Neural cell (in vitro differentiated cells): ENCODE data around the gene SH3TC1. TPM values are rescaled to one million over a fixed set of nuclear protein-coding genes. Genes with fewer than 3 reads are reported as not detected.

Experiments used
- H2AFZ ChIP-seq: fragments of 200-600, 300-800 bp; sonication (generic), shearing (Covaris generic); 2 replicates; pipeline ENCODE4 v1.6.0; 2014; ENCODE audit warnings: low read depth, mild to moderate bottlenecking, antibody characterized with exemption, low read length, moderate library complexity
- H3F3A ChIP-seq: fragments of 200-600 bp; shearing (Covaris generic); 2 replicates; pipeline ENCODE4 v1.6.1; 2016; ENCODE audit warnings: mild to moderate bottlenecking, moderate library complexity, mixed read lengths, antibody characterized with exemption, low read length; ENCODE audit not compliant: insufficient read depth, poor library complexity, severe bottlenecking
- H3K27ac ChIP-seq: fragments of 200-600, 300-800 bp; sonication (generic), shearing (Covaris generic); 2 replicates; pipeline ENCODE4 v1.5.1; 2014; ENCODE audit warnings: mild to moderate bottlenecking, low read length, moderate library complexity
- H3K27me3 ChIP-seq: fragments of 300-800, 200-600 bp; sonication (generic), shearing (Covaris generic); 2 replicates; pipeline ENCODE4 v1.6.0; 2014; ENCODE audit warnings: mild to moderate bottlenecking, low read depth, low read length, moderate library complexity; ENCODE audit not compliant: insufficient read depth
- H3K36me3 ChIP-seq: fragments of 300-800, 200-600 bp; sonication (generic), shearing (Covaris generic); 2 replicates; pipeline ENCODE4 v1.5.1; 2014; ENCODE audit warnings: mild to moderate bottlenecking, antibody characterized with exemption, low read length, moderate library complexity; ENCODE audit not compliant: insufficient read depth
- H3K4me2 ChIP-seq: fragments of 300-800, 200-600 bp; sonication (generic), shearing (Covaris generic); 2 replicates; pipeline ENCODE4 v1.6.0; 2014; ENCODE audit warnings: mild to moderate bottlenecking, low read length
- H3K4me3 ChIP-seq: fragments of 300-800, 200-600 bp; sonication (generic), shearing (Covaris generic); 2 replicates; pipeline ENCODE4 v1.5.1; 2014; ENCODE audit warnings: mild to moderate bottlenecking, low read length, moderate library complexity
- H3K79me2 ChIP-seq: fragments of 200-600 bp; shearing (Covaris generic); replicated peaks from 2 replicates; pipeline ENCODE4 v1.6.0; 2014; ENCODE audit warnings: mild to moderate bottlenecking, low read length, moderate library complexity; ENCODE audit not compliant: insufficient read depth
- H3K9ac ChIP-seq: fragments of 300-800, 200-600 bp; sonication (generic), shearing (Covaris generic); 2 replicates; pipeline ENCODE4 v1.6.1; 2016; ENCODE audit warnings: mild to moderate bottlenecking, low read length, mixed read lengths
- H3K9me2 ChIP-seq: fragments of 200-600 bp; shearing (Covaris generic); 2 replicates; pipeline ENCODE4 v1.6.1; 2016; ENCODE audit warnings: mild to moderate bottlenecking, low read length, mixed read lengths; ENCODE audit not compliant: insufficient read depth
- H3K9me3 ChIP-seq: fragments of 200-600, 300-800 bp; sonication (generic), shearing (Covaris generic); 2 replicates; pipeline ENCODE4 v1.6.1; 2016; ENCODE audit warnings: mild to moderate bottlenecking, mixed run types, low read length, moderate library complexity, mixed read lengths
- H4K20me1 ChIP-seq: fragments of 200-600 bp; shearing (Covaris generic); 2 replicates; pipeline ENCODE4 v1.6.1; 2016; ENCODE audit warnings: mild to moderate bottlenecking, mixed run types; ENCODE audit not compliant: insufficient read depth
- EP300 ChIP-seq: fragments of 450-650 bp; conservative IDR thresholded peaks from 2 replicates; pipeline ENCODE4 v1.6.1; 2014; ENCODE audit warnings: antibody characterized with exemption, mild to moderate bottlenecking, moderate library complexity; ENCODE audit not compliant: poor library complexity, severe bottlenecking
- EZH2 ChIP-seq: fragments of 200-600, 300-800 bp; shearing (Covaris generic), sonication (generic); IDR thresholded peaks from 2 replicates; pipeline ENCODE4 v1.6.1; 2014; ENCODE audit warnings: antibody characterized with exemption, low read length, borderline replicate concordance, mild to moderate bottlenecking; ENCODE audit not compliant: insufficient read depth, poor library complexity, severe bottlenecking
- MXI1 ChIP-seq: fragments of 450-650 bp; conservative IDR thresholded peaks from 2 replicates; pipeline ENCODE4 v1.6.1; 2014; ENCODE audit warnings: antibody characterized with exemption, mild to moderate bottlenecking; ENCODE audit not compliant: poor library complexity, severe bottlenecking
- POLR2AphosphoS5 ChIP-seq: IDR thresholded peaks from 2 replicates; pipeline ENCODE4 v1.6.1; 2012
- RAD21 ChIP-seq: fragments of 450-650 bp; conservative IDR thresholded peaks from 2 replicates; pipeline ENCODE4 v1.6.1; 2014; ENCODE audit warnings: antibody characterized with exemption, mild to moderate bottlenecking, moderate library complexity
- SMC3 ChIP-seq: fragments of 450-650 bp; conservative IDR thresholded peaks from 2 replicates; pipeline ENCODE4 v1.6.1; 2014; ENCODE audit warnings: antibody characterized with exemption, mild to moderate bottlenecking, moderate library complexity; ENCODE audit not compliant: poor library complexity
- TAF1 ChIP-seq: IDR thresholded peaks from 2 replicates; pipeline ENCODE4 v1.6.1; 2012; ENCODE audit warnings: low read depth
- polyA plus RNA-seq: library from polyadenylated mRNA; depleted of rRNA; stranded (reverse); fragments of >200 nt; gene quantifications from 2 replicates; pipeline ENCODE4 v1.2.3, GENCODE V29; 2014
- TF ChIP-seq, protein P1 (sequence below): IDR thresholded peaks from 2 replicates; pipeline ENCODE4 v1.6.1; 2012; ENCODE audit warnings: borderline replicate concordance
- TF ChIP-seq, protein P2 (sequence below): fragments of 450-650 bp; IDR thresholded peaks from 2 replicates; pipeline ENCODE4 v1.5.1; 2014; ENCODE audit warnings: antibody characterized with exemption, mild to moderate bottlenecking, moderate library complexity; ENCODE audit not compliant: poor library complexity, severe bottlenecking

The SH3TC1 gene
- polyA plus RNA-seq, 1 donor from 2014 or later: not detected

DNA sequence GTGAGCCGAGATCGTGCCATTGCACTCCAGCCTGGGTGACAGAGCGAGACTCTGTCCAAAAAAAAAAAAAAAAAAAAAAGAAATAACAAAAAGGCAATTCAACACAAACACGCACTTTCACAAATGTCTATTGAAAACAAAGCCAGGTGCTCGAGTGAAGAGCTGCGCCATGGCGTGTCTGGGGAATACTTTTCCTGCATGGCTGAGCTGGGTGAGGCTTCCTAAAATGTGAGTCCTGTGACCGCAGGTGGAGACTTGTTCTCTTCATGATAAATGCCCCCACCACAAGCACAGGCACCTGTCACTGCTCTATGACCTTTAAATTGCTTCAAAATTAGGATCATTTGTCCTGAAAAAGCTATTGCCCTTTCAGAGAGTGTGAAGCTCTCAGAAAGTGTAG, 36.5 kb upstream of the SH3TC1 start:
- H2AFZ ChIP-seq: no peak overlapping the region
- no peaks in the 10 kb centered on the region for H3K79me2 ChIP-seq
- H4K20me1 ChIP-seq: no peaks in the 10 kb centered on the region
- H3K4me3 ChIP-seq: no peak overlapping the region
- TF ChIP-seq, protein P1, sequence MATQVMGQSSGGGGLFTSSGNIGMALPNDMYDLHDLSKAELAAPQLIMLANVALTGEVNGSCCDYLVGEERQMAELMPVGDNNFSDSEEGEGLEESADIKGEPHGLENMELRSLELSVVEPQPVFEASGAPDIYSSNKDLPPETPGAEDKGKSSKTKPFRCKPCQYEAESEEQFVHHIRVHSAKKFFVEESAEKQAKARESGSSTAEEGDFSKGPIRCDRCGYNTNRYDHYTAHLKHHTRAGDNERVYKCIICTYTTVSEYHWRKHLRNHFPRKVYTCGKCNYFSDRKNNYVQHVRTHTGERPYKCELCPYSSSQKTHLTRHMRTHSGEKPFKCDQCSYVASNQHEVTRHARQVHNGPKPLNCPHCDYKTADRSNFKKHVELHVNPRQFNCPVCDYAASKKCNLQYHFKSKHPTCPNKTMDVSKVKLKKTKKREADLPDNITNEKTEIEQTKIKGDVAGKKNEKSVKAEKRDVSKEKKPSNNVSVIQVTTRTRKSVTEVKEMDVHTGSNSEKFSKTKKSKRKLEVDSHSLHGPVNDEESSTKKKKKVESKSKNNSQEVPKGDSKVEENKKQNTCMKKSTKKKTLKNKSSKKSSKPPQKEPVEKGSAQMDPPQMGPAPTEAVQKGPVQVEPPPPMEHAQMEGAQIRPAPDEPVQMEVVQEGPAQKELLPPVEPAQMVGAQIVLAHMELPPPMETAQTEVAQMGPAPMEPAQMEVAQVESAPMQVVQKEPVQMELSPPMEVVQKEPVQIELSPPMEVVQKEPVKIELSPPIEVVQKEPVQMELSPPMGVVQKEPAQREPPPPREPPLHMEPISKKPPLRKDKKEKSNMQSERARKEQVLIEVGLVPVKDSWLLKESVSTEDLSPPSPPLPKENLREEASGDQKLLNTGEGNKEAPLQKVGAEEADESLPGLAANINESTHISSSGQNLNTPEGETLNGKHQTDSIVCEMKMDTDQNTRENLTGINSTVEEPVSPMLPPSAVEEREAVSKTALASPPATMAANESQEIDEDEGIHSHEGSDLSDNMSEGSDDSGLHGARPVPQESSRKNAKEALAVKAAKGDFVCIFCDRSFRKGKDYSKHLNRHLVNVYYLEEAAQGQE: no peak
- TF ChIP-seq, protein P2, sequence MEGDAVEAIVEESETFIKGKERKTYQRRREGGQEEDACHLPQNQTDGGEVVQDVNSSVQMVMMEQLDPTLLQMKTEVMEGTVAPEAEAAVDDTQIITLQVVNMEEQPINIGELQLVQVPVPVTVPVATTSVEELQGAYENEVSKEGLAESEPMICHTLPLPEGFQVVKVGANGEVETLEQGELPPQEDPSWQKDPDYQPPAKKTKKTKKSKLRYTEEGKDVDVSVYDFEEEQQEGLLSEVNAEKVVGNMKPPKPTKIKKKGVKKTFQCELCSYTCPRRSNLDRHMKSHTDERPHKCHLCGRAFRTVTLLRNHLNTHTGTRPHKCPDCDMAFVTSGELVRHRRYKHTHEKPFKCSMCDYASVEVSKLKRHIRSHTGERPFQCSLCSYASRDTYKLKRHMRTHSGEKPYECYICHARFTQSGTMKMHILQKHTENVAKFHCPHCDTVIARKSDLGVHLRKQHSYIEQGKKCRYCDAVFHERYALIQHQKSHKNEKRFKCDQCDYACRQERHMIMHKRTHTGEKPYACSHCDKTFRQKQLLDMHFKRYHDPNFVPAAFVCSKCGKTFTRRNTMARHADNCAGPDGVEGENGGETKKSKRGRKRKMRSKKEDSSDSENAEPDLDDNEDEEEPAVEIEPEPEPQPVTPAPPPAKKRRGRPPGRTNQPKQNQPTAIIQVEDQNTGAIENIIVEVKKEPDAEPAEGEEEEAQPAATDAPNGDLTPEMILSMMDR: no peak
- TF ChIP-seq SMC3 (no peak), EZH2 (no peak), TAF1 (no peak), EP300 (no peak), RAD21 (no peak), MXI1 (no peak), POLR2AphosphoS5 (no peak)
- no peaks in the 10 kb centered on the region for H3K9me2 ChIP-seq
- no peaks in the 10 kb centered on the region for H3K36me3 ChIP-seq
- H3K9me3 ChIP-seq: no peaks in the 10 kb centered on the region
- H3K27ac ChIP-seq: no peak overlapping the region
- H3K27me3 ChIP-seq: peaks cover 8% of the 10 kb centered on the region
- H3F3A ChIP-seq: no peaks in the 10 kb centered on the region
- no peak overlapping the region for H3K9ac ChIP-seq
- H3K4me2 ChIP-seq: no peak overlapping the region

DNA sequence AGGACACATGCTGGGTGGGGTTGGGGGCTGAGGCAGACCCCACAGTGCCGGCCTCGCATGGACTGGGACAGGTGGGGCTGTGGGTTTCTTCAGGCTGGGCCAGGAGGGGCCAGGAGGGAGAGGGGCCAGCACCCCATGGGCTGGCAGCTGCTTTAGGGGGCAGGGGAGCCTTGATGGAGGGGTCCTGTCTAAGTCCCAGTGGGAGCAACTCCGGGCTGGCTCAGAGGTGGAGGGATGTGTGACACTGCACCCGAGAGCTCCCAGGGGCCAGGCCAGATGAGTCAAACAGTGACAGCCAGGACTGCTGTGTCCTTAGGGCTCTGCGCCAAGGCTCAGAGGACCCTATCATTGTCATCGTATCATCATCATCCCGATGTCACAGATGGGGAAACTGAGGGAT, 36.1 kb upstream of the SH3TC1 start:
- Histone ChIP-seq H2AFZ (no peak overlapping the region), H3K9me3 (no peaks in the 10 kb centered on the region), H3K9me2 (no peaks in the 10 kb centered on the region), H3K79me2 (no peaks in the 10 kb centered on the region), H3K4me3 (no peak overlapping the region), H3K4me2 (no peak overlapping the region), H3K27me3 (peaks cover 4% of the 10 kb centered on the region), H3K36me3 (no peaks in the 10 kb centered on the region), H4K20me1 (no peaks in the 10 kb centered on the region), H3K9ac (no peak overlapping the region), H3F3A (no peaks in the 10 kb centered on the region), H3K27ac (no peak overlapping the region)
- TF ChIP-seq TAF1 (no peak), RAD21 (no peak), POLR2AphosphoS5 (no peak), EP300 (no peak), SMC3 (no peak), MXI1 (no peak), EZH2 (no peak)
- TF ChIP-seq, protein P1: no peak
- TF ChIP-seq, protein P2: no peak
